Suprapubic skin (tissue), 3 donors: ENCODE results near the gene SAT1.

ENCODE experiments used
- POLR2A ChIP-seq, 2 donors: fragments of 450-650 bp; IDR thresholded peaks; one replicate each; pipeline ENCODE4 v1.6.1; 2017; ENCODE audit warnings: antibody characterized with exemption in 2 of 2, mild to moderate bottlenecking in 2 of 2, moderate library complexity in 2 of 2
- TF ChIP-seq, protein P1 (sequence below), 2 donors: fragments of 200-600 bp in 1 of 2; fragments of 450-650 bp in 1 of 2; sonication (generic) in 1 of 2; IDR thresholded peaks; one replicate each; pipeline ENCODE4 v1.5.1; 2016 to 2019; ENCODE audit warnings: antibody characterized with exemption in 2 of 2, mild to moderate bottlenecking in 1 of 2, moderate library complexity in 1 of 2

DNA sequence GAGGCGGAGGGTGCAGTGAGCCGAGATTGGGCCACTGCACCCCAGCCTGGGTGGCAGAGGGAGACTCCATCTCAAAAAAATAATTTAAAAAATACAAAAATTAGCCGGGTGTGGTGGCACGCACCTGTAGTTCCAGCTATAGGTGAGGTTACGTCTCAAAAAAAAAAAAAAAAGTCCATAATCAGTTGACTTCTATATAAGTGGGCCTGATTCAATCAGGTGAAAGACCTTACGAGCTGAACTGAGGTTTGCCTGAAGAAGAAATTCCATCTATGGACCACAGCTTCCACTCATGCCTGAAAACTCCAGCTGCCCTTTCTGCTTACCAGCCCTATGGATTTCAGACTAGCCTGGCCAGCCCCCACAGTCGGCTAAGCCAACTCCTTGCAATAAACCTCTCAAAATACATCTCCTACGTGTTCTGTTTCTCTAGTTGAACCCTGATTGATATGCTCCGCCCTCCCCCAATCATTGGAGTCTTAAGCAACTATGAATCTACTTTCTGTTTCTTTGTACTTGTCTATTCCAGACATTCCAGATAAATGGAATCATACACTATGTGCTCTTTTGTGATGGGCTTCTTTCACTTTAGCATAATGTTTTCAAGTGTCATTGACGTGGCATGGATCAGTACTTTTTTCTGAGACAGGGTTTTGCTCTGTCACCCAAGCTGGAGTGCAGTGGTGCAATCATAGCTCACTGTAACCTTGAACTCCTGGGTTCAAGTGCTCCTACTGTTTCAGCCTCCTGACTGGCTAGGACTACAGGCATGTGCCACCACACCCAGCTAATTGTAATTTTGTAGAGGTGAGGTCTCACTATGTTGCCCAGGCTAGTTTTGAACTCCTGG lies 36.6 kb downstream of the SAT1 start:
- TF ChIP-seq, protein P1, sequence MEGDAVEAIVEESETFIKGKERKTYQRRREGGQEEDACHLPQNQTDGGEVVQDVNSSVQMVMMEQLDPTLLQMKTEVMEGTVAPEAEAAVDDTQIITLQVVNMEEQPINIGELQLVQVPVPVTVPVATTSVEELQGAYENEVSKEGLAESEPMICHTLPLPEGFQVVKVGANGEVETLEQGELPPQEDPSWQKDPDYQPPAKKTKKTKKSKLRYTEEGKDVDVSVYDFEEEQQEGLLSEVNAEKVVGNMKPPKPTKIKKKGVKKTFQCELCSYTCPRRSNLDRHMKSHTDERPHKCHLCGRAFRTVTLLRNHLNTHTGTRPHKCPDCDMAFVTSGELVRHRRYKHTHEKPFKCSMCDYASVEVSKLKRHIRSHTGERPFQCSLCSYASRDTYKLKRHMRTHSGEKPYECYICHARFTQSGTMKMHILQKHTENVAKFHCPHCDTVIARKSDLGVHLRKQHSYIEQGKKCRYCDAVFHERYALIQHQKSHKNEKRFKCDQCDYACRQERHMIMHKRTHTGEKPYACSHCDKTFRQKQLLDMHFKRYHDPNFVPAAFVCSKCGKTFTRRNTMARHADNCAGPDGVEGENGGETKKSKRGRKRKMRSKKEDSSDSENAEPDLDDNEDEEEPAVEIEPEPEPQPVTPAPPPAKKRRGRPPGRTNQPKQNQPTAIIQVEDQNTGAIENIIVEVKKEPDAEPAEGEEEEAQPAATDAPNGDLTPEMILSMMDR (IDR thresholded peaks at IDR 0.05) = no peak
- TF ChIP-seq POLR2A (IDR thresholded peaks at IDR 0.05) = no peak
